GM12873 (cell line): ENCODE measurements around the gene CSK.

Source experiments
- CTCF ChIP-seq: IDR thresholded peaks from 2 replicates; pipeline ENCODE4 v1.5.1; 2012; ENCODE audit warnings: low read depth, mild to moderate bottlenecking, moderate library complexity, low read length, control low read depth; ENCODE audit not compliant: insufficient read depth; ENCODE audit errors: missing control alignments

The CSK gene

GRCh38 chr15:74801311-74801997, 19.6 kb downstream of the CSK start:
- no peak for TF ChIP-seq CTCF

- no peak for TF ChIP-seq CTCF
Observed at GRCh38 chr15:74802290-74802689, 20.4 kb downstream of the CSK start.

- no peak for TF ChIP-seq CTCF
Observed at GRCh38 chr15:74802862-74803447, 21.1 kb downstream of the CSK start.

- TF ChIP-seq CTCF, result no peak
Observed at GRCh38 chr15:74804935-74805334, 23.1 kb downstream of the CSK start.

GRCh38 chr15:74807282-74807681, 25.4 kb downstream of the CSK start:
- TF ChIP-seq CTCF, result no peak

- no peak for TF ChIP-seq CTCF
Observed at GRCh38 chr15:74808078-74808839, 26.4 kb downstream of the CSK start.

- TF ChIP-seq CTCF, result peak; percentile 24
Observed at GRCh38 chr15:74808840-74809229, 27.0 kb downstream of the CSK start.
